ENCODE data around the gene LSM14A.
A peak's percentile ranks its signal among the peaks of the same experiment; 100 is the strongest.
"Not testable (repeated sequence)": the region's sequence is repeated elsewhere in the genome, so short reads cannot be mapped to it uniquely, and the experiment has no call there.

LSM14A gene

DNA sequence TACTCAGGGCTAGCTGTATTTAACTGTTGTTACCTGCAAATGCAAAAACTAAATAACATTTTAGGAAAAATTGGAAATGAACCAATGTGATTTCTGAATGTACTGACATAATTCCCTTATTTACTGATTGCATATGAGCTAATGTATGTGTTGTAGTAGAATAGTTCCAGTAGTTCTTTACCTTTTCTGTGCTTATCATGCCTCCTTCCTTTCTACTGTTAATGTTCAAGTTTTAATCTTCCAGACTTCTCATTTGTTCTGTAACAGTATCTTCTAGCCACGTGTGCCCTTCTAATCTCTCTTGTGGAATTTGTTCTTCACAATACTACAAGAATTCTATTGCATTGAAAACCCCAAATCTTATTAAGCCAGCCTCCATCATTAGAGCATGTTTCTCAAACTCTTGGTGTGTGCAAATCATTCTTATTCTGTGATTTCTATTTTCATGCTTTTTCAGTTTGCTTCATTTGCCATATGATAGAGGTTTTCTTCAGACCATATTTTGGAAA lies 17.7 kb downstream of the LSM14A start:
- no peak for DNase-seq (ENCODE audit: low read depth)

DNA sequence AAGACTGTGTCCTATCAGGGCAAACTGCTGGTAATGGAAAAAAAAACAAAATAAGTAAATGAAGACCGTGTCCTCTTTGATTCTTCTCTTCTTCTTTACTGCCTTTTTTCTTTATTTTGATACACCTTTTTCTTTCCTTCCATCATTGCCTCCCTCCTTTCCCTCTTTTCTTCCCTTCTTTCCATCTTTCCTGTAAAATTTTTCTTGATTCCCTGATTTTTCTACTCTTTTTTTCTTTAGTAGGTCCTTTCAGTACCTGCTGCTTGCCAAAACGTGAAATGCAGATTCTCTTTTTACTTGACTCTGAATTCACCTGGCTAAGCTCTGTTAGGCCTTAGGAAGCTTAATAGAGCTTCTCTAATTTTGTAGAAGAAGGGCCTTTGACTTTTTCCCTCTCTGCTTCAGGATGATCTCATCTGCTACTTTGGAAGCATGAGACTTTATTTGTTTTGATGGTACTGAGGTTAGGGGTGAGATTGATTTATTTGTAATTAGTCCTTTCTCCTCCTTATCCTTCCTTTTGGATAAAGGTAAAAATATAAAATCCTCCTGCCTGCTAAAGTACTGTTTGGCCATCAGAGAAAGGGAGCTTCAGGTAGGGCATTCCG lies 19.2 kb downstream of the LSM14A start:
- DNase-seq (ENCODE audit: low read depth): no peak

DNA sequence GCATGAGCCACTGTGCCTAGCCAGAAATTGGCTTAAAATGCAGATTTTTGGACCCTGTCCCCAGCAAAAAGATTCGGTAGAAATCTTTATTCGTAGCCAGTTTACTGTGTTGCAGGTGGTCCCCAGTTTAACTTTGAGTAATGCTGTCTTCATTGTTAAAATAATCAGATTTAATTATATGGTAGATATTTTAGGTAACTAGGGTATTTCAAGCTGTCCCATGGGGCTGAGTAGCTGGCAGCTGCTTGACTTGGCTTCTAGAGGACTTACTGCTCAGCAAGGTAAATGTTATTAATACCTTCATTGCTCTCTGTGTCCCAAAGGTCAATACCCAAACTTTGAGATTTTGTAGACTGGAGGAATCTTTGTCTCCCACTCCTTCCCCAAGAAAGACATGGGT lies 21.1 kb downstream of the LSM14A start:
- DNase-seq (ENCODE audit: low read depth): no peak

DNA sequence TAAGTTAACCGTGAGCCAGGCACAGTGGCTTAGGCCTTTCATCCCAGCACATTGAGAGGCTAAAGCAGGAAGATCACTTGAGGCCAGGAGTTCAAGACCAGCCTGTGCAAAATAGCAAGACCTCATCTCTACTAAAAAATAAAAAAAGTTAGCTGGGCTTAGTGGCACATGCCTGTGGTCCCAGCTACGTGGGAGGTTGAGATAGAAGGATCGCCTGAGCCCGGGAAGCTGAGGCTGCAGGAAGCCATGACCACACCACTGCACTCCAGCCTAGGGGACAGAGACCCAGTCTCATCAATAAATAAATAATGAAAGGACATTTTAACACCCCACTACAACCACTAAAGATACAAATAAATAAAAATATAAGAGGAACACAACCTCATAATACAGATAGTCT lies 21.6 kb downstream of the LSM14A start:
- no peak for DNase-seq (ENCODE audit: low read depth)

DNA sequence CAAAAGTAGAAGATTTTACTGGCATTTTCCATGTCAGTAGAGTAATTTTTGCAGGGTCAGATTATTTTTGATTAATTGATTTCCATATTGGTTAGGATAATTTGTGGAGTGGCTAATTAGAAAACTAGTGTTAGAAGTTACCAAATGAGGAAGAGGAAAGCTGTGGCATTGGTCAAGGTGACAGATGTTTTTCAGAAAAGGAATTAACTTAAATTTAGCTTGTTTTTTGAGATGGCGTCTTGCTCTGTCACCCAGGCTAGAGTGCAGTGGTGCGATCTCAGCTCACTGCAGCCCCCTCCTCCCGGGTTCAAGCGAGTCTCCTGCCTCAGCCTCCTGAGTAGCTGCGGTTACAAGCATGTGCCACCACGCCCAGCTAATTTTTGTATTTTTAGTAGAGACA lies 28.8 kb downstream of the LSM14A start:
- no peak for DNase-seq (ENCODE audit: low read depth)

DNA sequence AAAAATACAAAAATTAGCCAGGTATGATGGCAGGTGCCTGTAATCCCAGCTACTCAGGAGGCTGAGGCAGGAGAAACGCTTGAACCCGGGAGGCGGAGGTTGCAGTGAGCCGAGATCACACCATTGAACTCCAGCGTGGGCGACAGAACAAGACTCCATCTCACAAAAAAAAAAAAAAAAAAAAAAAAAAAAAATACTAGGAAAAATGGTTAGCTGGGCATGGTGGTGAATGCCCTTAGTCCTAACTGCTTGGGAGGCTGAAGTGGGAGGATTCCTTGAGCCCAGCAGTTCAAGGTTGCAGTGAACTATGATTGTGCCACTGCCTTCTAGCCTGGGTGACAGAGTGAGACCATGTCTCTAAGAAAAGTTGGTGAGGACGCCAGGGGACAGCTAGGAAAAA lies 33.0 kb downstream of the LSM14A start:
- DNase-seq (ENCODE audit: low read depth): not testable (repeated sequence)

DNA sequence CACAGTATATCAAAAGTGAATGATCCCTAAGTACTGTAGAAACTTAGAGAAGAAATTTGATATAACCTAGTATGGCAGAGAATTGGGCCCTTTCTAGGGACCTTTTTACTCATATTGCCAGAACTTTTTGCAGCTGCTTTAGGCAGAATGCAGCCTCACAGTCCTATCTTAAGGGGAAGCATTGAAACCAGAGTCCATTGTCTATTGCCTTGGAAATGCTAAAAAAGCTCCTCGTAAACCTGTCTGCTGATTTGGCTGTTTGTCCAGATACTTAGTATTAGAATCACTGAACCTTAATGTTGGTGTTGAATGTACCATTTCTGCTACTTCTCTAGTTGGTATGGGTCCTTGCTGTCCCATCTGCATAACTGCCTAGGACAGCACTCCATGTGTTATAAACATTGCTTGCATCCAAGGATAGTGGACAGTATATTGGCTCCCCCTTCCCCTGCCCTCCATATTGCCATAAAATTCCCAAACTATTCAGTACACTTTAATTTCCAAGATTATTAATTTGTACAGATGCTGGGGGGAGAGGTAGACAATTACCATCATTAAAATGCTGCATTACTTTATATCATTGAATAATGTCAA lies 36.1 kb downstream of the LSM14A start:
- no peak for DNase-seq (ENCODE audit: low read depth)

DNA sequence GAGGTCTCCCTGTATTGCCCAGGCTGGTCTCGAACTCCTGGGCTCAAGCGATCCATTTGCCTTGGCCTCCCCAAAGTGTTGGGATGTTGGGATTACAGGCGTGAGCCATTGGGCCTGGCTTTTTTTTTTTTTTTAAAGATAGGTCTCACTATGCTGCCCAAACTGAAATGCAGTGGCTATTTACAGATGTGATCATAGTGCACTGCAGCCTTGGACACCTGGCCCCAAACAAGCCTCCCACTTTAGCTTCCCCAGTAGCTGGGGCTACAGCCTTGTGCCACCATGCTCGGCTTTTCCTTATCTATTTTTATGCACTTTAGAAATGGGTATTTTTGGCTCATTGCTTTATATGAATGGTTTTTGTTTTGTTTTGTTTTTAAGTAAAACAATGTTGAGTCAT lies 37.4 kb downstream of the LSM14A start:
- no peak for DNase-seq (ENCODE audit: low read depth)

DNA sequence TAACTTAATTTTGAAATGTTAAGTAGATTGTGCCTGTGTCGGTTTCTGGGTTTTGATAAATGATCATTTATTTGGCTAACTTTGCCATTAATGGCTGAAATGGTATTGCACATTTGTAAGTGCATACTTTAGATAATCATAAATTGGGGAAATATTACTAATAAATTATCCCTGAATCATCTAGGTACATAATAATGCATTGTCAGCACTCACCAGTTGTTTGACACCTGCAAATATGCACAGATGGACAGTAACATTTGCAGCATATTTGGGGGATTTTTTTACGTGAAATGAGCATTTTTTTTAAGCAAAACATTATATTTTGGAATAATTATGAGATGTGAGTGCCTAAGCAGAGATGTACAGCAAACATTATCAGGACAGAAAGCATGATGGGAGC lies 41.0 kb downstream of the LSM14A start:
- DNase-seq (ENCODE audit: low read depth): no peak

DNA sequence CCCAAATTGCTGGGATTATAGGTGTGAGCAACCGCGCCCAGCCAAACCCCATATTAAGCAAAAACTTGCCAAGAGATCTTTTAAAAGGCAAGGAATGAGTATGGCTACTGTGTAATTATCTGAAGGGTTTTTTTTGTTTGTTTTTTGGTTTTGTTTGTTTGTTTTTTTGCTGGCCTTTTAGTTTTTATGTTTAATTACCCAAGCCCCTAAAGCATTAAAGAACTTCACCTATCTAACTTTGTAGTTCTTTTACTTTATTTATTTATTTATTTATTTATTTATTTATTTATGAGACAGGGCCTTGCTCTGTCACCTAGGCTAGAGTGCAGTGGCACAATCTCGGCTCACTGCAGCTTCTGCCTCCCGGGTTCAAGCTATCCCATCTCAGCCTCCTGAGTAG lies 41.7 kb downstream of the LSM14A start:
- DNase-seq (ENCODE audit: low read depth): no peak

DNA sequence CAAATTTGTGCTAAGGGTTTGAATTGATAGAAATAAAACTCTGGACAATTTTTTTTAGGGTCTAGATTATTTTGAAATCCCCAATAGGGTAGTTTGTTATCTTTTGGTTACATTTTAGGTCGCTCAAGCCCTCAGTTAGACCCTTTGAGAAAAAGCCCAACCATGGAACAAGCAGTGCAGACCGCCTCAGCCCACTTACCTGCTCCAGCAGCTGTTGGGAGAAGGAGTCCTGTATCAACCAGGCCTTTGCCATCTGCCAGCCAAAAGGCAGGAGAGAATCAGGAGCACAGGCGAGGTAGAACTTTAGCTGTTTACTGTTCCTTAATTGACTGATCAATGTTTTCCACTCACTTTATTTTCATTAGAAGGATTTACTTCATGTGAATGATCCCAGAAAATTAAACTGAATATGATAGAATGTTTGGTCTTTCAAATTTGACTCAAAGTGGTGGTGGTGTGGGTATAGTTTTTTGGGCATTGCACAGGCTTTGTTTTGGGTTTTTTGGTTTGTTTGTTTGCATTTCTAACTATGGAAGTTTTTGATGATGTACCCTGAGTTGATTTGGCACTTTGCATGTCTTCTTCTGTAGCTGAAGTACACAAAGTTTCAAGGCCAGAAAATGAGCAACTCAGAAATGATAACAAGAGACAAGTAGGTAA lies 42.8 kb downstream of the LSM14A start:
- no peak for DNase-seq (ENCODE audit: low read depth)

DNA sequence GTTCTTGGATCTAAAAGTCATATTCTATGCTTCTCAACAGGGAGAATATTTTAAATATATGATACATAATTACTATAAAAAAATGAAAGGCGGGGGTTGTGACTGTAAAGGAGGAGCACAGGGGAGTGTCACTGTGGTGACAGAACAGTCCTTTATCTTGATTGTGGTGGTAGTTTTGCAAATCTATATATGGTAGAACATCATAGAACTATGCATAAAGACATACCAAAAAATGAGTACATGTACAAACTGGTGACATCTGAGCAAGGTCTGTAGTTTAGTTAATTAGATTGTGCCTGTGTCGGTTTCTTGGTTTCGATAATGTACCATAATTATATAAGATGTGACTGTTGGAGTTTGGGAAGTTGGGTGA lies 43.3 kb downstream of the LSM14A start:
- DNase-seq (ENCODE audit: low read depth): no peak

DNA sequence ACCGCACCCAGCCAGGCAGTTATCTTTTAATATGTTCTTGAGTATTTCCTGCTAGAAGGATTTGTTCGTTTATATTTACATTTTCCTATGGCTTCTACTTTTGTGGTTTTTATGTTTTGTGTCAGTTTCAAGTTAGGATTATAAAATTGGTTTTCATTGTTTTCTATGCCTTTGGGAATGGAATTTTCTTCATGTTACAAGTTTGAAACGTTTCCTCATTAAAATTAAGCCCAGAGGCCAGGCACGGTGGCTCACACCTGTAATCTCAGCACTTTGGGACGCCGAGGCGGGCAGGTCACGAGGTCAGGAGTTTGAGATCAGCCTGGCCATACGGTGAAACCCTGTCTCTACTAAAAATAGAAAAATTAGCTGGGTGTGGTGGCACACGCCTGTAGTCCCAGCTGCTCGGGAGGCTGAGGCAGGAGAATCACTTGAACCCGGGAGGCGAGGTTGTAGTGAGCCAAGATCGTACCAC lies 44.5 kb downstream of the LSM14A start:
- DNase-seq (ENCODE audit: low read depth): not testable (repeated sequence)

DNA sequence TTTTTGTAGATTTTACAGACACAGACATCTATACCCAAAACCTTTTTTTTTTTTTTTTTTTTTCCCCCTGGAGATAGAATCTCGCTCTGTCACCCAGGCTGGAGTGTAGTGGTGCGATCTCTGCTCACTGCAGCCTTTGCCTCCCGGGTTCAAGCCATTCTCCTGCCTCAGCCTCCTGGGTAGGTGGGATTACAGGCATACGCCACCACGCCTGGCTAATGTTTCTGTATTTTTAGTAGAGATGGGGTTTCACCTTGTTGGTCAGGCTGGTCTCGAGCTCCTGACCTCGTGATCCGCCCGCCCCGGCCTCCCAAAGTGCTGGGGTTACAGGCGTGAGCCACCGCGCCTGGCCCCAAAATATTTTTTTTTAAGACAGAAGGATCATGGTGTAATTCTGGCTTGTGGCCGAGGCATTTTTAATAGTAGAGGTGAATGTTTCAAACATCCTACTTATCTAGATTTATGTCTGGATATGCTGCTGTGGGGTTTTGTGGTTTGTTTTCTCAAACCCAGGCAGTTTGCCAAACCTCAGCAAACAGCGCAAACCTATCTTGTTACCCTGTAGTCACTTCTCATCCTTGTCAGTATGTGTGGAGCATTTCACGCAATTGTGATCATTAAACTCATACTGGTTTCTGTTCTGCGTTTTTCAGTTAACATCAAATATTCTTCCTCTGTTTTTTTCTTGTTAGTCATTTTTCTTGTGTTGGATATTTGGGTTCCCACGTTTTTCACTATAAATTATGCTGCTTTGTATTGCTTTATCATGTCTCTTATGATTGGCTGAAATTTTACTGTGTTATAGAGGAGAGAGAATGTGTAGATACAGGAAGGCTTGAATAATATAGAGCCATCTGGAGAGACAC lies 45.9 kb downstream of the LSM14A start:
- DNase-seq (ENCODE audit: low read depth): peak; percentile 39

DNA sequence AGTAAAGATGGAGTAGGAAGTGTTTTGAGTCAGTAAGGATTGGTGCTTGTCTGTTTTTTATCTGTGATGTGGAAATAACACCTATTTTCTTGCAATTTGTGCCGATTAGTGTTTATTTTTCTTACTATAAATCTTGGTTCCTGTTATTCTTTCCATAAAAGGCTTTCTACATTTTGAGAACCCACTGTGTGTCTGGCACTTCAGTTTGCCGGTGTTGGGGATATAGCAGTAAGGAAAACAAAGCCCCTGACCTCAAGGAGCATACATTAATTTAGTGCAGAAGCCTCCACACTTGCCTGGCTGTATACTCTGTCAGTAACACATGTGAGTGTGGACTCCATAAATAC lies 46.5 kb downstream of the LSM14A start:
- no peak for DNase-seq (ENCODE audit: low read depth)

DNA sequence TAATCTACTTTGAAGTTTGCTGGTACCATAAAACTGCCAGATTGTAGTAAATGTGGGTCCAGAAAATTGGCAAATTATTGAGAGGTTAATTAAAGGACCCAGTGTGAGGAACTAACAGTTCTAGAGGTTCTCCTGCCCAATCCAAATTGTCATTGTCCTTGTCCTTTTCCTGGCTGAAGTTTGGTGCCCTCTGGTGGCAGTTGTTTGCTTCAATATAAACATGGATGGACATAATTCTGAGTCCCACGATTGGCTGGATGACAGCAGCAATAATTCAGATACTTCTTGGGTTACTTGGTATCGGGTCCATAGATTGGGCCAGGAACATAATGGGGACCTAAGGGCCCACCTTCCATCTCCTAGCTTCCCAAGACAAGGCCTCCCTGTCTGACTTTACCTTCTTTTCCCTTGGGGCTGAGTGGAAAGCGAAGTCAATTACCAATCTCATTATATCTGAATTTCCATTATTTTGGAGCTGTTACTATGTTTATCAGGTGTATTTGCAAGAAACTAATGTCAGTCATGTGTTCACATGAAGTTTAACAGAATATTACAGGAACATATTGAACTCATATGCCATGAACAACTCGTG lies 48.3 kb downstream of the LSM14A start:
- DNase-seq (ENCODE audit: low read depth): peak; percentile 33

DNA sequence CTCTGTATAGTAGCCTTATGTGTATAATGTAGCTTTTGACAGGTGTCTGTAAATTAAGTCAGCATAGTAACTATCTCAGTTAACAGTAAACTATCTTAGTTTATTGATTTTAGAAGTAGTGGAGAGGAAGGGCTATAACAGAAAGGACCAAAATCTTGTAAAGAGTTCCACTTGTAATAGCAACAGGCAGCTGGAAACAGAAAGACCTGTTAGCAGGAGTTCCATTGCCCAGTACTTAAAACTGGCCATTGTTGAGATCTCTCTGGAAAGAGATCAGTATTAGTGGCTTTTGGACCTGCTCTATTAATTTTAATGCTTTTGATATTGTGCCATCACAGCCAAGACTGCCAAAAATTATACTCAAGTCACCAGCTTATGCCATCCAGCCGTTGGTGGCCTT lies 50.1 kb downstream of the LSM14A start:
- no peak for DNase-seq (ENCODE audit: low read depth)

DNA sequence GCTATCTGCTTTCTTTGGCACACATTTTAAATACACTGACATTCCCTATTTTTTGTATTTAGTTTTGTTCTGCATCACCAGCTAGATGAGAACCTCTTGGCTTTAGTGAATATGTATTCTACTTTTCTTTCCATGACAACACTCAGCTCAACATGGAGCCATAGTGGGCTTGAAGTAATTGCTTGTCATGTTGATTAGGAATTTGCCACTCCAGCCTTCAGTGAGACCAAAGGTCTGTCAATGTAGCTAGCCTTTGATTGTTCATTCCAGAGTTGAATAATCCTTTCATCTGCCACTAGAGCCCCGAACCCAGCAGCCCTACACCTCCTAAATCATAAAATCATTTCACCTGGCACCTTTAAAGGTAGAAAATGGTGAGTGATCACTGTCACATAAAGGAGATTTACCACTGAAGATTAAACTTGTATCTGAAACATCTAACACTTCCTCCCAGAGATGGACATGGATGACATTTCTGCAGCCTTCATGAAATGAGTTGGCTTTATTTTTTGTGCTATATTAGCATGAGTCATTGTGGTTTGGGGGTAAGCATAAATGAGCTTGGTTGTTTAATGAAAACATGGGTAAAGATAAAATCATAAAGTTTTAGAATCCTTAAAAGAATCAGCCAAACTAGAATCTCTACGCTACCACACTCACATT lies 52.8 kb downstream of the LSM14A start:
- no peak for DNase-seq (ENCODE audit: low read depth)

DNA sequence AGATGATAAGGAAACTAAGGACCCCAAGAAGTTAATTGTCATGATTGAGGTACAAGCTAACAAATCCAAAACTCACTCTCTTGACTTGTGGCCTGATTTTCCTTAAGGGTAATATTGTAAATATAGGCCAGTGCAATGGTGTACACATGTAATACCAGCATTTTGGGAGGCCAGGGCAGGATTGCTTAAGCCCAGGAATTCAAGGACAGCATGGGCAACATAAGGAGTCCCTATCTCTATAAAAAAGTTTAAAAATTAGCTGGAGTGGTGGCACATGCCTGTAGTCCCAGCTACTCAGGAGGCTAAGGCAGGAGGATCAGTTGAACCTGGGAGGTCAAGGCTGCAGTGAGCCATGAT lies 53.3 kb downstream of the LSM14A start:
- DNase-seq (ENCODE audit: low read depth): no peak

DNA sequence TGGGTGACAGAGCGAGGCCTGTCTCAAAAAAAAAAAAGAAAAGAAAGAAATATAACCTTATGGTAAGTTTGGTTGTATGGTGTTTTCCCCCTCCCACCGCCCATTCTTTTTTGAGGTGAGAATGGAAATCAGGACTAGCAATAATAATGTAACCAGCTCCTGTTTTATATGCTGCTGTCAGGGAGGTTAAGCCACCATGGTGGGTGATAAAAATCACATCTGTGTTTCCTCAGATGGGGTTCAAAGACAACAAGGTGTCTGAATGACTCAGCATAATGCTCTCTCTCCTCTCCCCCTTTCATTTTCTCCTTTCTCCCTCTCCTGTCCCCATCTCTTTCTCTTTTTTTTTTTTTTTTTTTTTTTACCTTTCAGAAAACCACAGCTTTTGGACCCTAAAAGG lies 53.7 kb downstream of the LSM14A start:
- no peak for DNase-seq (ENCODE audit: low read depth)

DNA sequence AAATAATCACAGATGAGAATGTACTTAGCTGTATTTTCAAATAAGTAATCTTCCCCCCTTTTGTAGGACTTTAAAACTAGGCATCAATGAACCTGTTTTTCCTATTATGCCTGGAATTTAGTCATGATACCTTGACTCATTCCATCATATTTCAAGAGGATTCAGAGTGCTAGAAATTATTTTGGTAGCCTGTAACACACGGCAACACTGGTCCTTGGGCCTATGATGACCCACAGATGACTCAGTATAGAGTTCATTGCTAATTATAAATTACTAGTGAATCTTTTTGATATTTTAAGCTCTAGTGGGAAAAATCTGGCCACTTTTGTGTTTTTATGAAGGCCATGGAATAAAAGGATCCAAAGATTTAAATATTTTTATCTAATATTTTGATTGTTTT lies 56.0 kb downstream of the LSM14A start:
- DNase-seq (ENCODE audit: low read depth): no peak

DNA sequence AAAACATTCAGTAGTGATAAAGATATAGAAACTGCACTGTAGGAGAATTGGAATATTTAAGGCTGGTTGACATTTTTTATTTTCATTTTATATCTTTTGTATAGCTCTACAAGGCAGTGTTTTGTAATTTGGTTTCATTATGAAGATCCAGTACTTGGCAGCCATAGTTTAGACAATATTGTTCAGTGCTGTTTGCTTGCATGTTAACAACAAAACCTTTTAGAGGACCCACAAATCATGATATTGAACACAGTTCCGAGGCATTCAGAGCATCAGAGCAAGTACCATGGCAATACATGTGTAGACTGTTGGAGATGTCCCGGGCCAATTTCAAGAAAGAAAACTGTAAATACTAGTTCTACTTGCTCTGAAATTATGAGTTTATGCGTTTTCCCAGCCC lies 56.5 kb downstream of the LSM14A start:
- no peak for DNase-seq (ENCODE audit: low read depth)

All from activated T-helper 9 cell treated with anti-CD3 and anti-CD28 coated beads, Interleukin-2, amount 50 U/mL, for 16 hours (primary cell).